GM12873 (cell line): Measurements from ENCODE around the gene GRIK1.

Experiments
- TF ChIP-seq, protein P1 (sequence below): IDR thresholded peaks from 2 replicates; pipeline ENCODE4 v1.5.1; 2012; ENCODE audit warnings: low read depth, mild to moderate bottlenecking, moderate library complexity, low read length, control low read depth; ENCODE audit not compliant: insufficient read depth; ENCODE audit errors: missing control alignments

Gene GRIK1

DNA sequence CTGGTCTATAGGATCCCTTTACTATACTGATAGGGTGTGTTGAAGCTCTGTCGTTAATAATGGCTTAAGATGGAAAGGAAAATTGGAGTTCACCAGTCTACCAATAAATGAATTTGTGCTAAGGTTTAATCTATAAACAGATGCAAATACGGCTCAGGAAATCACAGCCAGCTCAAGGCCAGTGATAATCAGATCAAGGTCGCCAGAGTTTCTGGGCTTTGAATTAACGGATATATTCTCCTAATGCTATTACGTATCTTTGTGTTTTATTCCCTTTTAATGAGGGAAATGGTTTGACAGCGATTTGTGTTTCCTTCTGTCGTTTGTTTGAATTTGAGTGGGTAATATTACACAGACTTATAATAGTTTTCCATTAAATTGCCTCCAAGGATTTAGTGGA, 361.5 kb downstream of the GRIK1 start:
- TF ChIP-seq, protein P1, sequence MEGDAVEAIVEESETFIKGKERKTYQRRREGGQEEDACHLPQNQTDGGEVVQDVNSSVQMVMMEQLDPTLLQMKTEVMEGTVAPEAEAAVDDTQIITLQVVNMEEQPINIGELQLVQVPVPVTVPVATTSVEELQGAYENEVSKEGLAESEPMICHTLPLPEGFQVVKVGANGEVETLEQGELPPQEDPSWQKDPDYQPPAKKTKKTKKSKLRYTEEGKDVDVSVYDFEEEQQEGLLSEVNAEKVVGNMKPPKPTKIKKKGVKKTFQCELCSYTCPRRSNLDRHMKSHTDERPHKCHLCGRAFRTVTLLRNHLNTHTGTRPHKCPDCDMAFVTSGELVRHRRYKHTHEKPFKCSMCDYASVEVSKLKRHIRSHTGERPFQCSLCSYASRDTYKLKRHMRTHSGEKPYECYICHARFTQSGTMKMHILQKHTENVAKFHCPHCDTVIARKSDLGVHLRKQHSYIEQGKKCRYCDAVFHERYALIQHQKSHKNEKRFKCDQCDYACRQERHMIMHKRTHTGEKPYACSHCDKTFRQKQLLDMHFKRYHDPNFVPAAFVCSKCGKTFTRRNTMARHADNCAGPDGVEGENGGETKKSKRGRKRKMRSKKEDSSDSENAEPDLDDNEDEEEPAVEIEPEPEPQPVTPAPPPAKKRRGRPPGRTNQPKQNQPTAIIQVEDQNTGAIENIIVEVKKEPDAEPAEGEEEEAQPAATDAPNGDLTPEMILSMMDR = no peak

DNA sequence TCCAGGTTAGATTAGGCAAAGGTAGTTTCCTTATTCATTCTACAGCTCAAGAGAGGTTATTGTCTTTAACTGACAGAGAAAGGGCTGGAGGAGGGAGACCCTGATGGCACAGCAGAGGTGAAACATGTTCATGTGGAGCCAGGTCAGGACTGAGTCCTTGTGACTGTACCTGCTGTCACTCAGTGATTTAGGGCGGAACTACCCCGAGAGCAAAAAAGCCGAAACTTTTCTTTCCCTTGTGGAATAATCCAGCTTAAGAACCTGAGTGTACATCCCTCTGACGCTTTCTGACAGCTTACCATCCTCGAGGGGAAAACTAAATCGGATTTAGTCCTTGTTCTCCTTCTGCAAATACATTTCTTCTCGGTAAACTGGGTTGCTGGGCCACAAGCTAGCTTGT, 367.8 kb downstream of the GRIK1 start:
- TF ChIP-seq, protein P1 = no peak

DNA sequence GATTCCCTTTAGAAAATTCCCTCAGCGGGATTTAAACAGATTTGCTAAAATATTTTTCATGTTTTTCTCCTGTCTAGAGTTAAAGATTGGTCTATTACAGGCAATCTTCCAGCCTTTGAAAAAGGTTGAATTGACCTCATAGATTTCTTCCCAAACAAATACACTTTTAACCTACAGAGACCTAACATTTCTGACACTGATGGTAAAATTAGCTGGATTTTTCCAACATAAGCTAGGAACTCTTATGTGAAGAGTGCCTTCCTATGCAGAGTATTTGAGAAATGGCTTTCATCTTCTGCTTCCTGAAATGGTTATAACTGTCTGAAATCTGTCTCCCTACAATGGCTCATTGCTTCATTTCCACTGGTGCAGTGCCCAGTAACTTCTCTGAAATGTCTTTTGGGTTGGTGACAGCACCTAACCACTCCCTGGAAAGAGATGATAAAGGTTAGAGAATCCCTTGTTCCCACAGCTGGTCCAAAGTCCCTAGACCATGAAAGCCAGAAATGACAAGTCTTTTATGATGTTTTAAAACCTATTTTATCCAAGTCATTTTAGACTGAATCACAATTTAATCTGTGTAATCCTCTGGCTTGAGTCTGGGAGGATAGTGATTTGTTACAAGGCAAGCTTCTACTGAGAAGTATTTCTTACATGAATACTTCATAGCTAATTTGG, 371.6 kb downstream of the GRIK1 start:
- TF ChIP-seq, protein P1 = no peak

DNA sequence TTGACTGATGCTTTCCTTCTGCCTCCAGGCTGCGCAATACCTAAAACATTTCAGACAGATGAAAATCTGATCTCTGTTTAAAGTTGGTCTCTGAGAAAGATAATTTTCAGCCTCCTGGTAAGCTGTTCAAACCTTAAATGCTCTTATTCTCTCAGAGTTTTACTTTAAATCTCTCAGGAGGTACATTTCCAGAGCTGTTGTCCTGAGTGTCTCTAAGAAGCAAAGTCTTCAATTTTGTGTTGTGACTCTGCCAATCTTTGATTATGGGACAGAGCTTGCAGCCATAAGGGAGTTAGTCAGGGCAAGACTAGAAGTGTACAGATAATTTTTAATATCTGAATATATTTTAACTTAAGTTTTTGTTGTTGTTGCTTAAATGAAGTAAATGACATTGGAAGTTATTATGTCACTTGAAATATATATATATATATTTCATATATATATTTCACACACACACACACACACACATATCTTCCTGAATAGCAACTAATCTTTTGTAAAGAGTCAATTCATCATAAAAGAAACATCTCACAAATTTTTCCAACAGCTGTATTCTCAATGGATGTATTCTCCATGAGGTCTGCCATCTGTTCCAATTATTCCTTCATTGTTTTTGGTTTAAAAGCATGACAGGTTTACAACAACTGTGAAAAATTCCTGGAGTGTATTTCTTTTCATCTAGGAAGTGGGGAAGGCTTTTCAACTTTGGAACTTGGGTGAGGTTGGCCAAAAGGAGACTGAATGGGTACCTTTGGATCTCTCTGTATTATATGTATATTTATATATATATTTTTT, 381.7 kb downstream of the GRIK1 start:
- TF ChIP-seq, protein P1 = no peak

DNA sequence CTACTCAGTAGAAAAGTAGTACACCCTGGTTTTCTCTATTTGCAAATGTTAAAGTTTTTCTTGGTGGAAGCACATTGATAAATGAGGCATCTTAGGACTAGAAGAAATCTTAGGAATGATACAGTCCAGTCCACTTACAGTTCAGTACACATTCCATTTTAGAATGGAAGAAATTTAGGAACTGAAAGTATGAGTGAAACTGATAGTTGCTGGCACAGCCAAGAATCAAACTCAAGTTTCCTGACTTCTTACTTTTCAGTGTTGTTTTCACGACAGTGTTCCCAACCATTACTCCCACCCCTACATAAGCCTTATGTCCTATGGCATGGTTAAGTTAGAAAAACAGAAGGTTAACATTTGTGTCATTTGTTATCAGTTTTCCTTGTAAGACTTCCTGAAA, 382.6 kb downstream of the GRIK1 start:
- TF ChIP-seq, protein P1 = no peak

DNA sequence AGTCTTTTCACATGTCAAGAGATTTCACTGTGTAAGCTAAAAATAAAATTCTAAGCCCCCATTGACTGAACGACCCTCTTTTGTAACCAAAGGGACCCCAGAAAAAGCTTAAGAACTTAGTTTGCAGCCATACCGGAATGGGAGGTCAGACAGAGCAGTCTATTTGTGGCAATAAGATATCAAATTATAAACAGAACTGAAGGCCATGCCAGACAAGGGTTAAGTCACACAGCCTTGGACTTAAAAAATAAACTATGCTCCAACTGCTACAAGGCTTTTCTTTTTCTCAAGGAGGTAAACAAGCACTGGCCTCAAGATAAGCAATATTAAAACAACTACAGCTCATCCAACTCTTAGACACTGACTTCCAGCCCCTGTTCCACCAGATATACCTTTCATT, 384.2 kb downstream of the GRIK1 start:
- TF ChIP-seq, protein P1 = no peak

DNA sequence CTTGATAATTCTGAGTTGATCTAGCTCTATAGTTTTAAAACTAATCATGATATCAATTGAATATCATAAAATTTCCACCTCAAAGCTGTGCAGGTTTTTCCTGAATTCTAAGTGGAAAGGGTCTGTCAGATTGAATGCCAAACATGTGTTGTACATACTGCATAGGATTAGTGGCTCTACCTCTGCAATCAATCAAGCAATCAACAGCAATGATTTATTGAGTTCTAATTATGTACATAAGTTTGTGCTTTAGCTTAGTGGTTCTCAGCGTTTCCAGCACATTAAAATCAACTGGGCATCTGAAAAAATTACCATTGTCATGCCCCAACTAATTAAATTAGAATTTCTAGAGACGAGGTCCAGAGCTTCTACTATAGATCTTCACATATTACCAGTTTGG, 389.6 kb downstream of the GRIK1 start:
- TF ChIP-seq, protein P1 = no peak
